Retina (tissue), 1 donor: ENCODE measurements around the gene SLF1.

Source experiments
- DNase-seq: peaks from one replicate; pipeline ENCODE4 v3.0.0-alpha.2; 2016

Gene SLF1

GRCh38 chr5:94667937-94668336 is 49.5 kb downstream of the SLF1 start:
- DNase-seq = no peak

GRCh38 chr5:94670726-94671125 is 52.3 kb downstream of the SLF1 start:
- no peak for DNase-seq

DNA sequence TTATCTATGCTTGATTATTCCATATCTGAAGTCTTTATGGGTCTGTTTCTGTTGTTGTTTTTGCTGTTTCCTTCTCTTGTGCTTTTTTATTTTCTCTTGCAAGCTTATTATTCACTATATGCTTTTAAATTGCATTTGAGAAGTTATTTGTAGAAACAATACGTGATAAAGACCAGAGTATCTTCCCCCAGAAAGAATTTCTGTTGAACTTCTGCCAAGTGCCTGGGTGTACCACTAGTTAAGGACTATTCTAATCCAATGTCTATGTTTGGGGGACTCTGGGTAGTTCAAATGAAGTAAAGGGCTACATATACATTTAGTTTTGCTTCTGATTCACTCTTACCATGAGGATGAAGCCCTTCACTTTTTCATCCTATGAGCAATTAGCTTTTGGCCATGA is 54.3 kb downstream of the SLF1 start:
- no peak for DNase-seq

DNA sequence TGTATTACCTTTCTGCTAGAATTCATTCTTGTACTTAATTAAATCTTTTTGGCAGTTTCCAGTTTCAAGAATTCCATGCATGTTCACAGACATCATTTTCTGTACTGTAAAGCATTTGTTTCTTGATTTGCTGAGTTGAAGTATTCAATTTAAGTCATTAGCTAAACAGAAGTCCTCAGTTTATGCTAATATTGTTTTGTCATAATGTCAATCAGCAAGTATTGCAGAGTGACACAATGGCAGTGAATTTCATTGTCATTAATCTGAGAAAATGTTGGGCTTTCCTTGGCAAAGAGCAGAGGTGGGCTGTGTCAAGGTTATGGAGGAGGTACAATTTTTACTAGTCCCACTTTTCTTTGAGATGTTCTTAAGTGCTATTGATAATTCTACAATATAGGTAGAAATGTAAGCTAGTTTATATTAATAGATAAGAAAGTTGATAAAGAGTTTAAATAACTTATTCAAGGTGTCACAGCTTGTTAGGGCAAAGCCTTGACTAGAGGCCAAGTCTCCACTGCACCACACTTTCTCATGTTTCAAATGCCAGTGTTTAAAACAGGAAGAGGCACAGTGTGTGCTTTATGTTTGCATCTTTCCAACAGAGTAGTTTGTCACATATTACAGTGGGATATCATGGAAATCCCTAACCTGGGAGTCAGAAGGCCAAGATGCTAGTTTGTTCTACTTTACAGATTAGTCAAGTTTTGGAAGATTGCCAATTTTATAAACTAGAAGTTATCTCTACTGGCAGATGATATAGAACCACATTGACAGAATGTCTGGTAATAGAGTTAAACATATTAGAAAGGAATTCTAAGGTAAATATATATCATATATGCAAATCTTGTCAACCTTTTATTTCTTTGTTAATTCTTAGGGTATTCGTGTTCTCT is 56.3 kb downstream of the SLF1 start:
- DNase-seq = no peak

DNA sequence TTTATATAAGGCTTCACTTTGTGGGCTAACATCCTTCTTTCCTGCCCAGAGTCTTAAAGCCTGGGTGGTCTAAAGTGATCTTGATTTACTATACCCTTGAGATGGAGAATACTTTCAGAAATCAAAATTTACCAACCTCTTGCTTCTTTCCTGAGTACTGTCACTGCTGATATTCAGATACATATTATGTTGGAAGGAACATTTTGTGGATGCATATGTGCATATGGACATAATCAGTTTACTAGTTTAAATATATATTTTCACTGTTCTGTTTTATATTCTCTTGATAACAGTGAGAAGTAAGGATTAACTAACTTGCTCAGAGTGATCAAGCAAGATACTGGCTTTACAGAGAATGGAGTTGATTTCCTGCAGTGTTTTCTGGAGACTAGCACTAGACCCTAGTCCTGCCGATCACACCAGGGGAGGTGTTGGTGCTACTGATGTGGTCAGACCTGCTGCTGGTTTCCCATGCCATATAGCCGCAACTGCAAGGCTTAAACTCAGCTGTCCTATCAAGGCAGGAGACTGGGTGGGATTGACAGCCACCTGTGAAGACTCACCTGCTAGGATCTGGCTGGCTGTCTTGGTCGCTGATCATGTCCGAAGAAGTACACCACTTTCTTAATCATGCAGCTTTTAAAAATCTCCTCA is 57.6 kb downstream of the SLF1 start:
- DNase-seq = no peak

GRCh38 chr5:94682814-94683520 is 64.5 kb downstream of the SLF1 start:
- DNase-seq = no peak

DNA sequence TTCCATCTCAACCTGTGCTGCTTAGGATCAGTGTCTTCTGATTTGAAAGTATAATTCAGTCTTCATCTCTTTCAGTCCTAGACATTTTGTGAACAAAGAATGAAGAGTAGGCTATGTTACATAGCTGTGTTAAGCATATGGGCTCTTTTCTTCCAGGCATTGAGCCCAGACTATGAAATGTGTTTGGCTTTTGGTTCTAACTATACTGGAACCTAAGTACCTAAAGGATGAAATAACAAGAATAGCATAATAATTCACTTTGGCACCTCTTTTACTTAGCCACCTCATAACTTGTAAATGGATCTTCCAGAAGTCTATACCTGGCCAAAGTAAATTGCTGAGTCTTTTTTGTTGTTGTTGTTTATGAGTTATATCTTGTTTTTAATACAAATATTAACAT is 71.4 kb downstream of the SLF1 start:
- DNase-seq = no peak

GRCh38 chr5:94690778-94691177 is 72.3 kb downstream of the SLF1 start:
- peak; percentile 73 for DNase-seq

DNA sequence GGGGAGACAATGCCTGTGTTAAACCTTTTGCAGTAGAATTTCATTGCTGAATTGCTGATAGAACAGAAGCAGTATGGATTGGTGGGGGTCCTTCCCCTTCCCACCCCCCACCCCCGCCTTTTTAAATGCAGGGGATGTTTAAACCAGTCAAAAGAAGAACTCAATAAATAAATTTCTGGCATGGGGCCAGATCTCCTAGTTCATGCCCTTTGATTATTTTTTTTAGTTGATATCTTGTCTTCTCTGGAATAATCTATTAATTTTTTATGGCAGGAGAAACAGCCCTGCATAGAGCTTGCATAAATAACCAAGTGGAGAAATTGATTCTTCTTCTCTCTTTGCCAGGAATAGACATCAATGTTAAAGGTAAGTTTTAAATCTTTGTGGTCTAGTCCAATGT is 72.8 kb downstream of the SLF1 start:
- peak; percentile 72 for DNase-seq

DNA sequence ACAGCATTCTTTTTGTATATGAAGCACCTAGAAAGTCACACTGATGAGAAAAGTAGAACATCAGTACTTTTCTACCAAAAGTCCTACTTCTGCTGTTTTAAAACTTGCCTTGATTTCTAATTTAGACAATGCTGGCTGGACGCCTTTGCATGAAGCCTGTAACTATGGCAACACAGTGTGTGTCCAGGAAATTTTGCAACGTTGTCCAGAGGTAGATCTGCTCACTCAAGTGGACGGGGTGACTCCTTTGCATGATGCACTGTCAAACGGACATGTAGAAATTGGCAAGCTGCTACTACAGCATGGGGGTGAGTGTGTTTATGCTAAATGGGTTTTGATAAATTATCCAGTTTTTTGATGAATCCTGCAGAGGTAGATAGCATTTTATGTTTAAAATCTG is 73.5 kb downstream of the SLF1 start:
- peak; percentile 60 for DNase-seq

DNA sequence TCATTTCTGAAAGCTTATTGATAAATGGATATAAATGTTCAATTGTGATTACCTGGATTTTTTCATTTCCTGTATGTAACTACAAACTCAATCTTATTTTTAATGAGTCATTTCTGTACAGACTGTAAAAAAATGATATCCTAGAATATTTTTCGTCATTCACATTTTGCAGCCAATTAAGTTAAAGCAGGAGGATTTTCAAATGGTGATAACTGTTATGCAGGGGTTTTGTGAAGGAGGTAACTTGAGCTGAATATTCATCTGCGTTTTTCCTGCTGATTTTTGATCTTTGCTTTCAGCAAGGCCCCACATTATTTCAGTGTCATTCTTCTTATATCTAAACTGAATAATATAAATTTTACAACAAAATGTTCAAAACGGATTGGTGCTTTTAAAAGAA is 74.1 kb downstream of the SLF1 start:
- DNase-seq = peak; percentile 25

- peak; percentile 24 for DNase-seq
These were observed 74.8 kb downstream of the SLF1 start for GRCh38 chr5:94693043-94693822.

GRCh38 chr5:94693845-94694370 is 75.4 kb downstream of the SLF1 start:
- DNase-seq = no peak

DNA sequence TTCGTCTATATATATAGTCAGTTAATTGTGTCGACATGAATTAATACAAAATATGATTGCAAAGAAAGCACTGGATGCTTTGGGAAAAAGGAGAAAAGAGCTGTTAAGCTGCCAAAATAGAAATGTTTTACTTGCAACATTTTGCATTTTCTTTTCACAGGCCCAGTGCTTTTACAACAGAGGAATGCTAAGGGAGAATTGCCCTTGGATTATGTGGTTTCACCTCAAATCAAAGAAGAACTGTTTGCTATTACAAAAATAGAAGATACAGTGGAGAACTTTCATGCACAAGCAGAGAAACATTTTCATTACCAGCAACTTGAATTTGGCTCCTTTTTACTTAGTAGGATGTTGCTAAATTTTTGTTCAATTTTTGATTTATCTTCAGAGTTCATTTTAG is 76.2 kb downstream of the SLF1 start:
- no peak for DNase-seq

GRCh38 chr5:94698197-94698596 is 79.7 kb downstream of the SLF1 start:
- peak; percentile 15 for DNase-seq

DNA sequence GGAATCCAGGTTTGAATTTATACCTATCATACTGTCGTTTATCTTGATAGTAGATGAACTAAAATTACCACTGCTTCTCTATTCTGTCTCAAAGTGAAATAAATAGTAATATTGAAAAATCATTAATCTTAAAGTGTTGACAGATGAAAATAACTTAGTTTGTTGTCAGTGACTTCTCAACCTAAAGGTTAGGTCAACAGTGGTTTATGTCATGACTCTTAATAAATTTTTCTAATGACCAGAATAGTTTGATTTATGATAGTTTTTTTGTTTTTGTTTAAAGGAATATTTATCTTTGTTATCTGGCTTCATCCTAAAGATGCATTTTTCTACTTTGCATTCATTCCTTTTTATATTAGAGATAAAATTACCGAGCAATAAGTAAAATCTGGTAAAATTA is 81.1 kb downstream of the SLF1 start:
- DNase-seq = no peak

DNA sequence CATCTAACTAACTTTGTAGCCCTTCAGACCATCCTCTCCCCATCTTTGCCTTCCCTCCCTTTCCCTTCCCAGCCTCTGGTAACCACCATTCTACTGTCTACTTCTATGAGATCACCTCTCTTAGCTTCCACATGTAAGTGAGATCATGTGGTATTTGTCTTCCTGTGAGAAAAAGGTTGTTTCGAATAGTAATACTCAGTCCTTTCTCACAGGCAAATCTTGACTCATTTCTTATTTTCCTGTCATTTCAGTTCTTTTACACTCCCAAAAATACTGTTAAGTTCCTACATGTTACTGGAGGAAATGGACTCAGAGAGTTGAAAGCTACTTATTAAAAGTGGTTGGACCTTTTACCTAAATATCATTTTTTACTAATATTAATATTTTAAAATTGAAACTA is 82.1 kb downstream of the SLF1 start:
- DNase-seq = no peak

DNA sequence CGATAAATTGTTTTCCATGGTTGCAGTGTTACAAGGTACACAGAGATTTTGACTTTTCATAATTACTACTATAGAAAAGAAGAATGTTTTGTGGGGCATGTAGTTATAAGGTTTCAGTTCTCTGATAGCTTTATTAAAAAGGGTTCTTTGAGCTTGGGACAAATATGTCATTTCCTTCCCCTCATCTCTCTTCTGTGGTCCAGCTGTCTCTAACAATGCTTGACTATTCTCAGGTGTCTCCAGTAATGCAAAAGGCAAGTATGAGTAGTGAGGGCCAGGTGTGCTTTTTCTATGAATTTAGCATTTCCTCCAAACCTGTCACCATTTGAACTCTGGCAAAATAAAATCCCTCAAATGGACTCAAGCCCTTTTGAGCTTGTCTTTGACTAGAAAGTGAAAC is 84.3 kb downstream of the SLF1 start:
- no peak for DNase-seq

GRCh38 chr5:94705427-94705826 is 87.0 kb downstream of the SLF1 start:
- no peak for DNase-seq

DNA sequence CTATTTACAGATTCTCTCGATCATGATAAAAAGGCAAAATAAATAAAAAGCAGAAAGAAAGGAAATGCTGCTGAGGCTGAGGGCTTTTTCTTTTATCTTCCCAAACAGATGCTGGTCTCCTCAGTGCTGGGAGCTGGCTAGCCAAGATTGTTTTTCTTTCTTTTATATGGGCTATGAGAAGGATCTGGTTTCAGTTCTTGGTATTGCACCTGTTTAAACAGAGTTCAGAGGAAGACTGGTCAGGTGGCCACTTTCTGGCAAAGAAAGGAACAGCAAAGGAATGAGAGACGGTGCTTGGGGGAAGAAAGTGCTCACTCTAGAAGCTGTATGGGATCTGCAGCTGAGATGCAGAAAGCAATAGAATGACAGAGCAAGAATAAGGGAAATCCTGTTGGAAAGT is 88.9 kb downstream of the SLF1 start:
- DNase-seq = no peak

GRCh38 chr5:94709277-94709676 is 90.8 kb downstream of the SLF1 start:
- no peak for DNase-seq

DNA sequence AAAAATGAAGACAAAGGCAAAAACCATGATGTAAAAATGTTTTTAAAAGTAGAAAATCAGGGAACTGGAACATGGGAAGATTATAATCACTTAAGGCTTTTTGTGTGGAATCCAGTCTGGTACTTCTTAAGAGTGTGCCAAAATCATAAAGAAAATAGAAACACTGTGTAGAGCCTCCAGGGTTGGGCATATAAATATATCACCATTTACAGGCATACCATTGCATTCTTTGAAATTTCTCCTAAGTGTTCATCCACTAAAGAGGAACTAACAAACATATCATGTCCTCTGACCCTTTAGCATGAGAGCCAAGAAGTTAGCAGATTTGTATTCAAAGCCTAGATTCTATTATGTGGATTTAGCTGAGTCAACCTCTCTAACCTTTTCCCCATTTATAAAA is 93.3 kb downstream of the SLF1 start:
- DNase-seq = no peak

- DNase-seq = no peak
These were observed 97.3 kb downstream of the SLF1 start for GRCh38 chr5:94715768-94716167.
